Measurements from ENCODE around the gene MIOX.

GRCh38 chr22:50467341-50467740, 19.3 kb upstream of the MIOX start:
- TF ChIP-seq CTCF (IDR thresholded peaks at IDR 0.05) (no peak), POLR2A (IDR thresholded peaks at IDR 0.05) (no peak)
